MM.1S (cell line): Measurements from ENCODE around the gene SFI1.

Experiments used
- DNase-seq: peaks from one replicate; pipeline ENCODE4 v3.0.0-alpha.2; 2015
- H2AFZ ChIP-seq: fragments of 300-600 bp; sonication (generic); 2 replicates; pipeline ENCODE4 v1.6.0; 2016; ENCODE audit warnings: antibody characterized with exemption, low read length
- H3F3A ChIP-seq: fragments of 300-600 bp; sonication (generic); 2 replicates; pipeline ENCODE4 v1.6.1; 2016; ENCODE audit warnings: mild to moderate bottlenecking, antibody characterized with exemption, low read length, moderate library complexity, mixed read lengths; ENCODE audit not compliant: insufficient read depth
- H3K27ac ChIP-seq: fragments of 300-600 bp; sonication (generic); 2 replicates; pipeline ENCODE4 v1.5.1; 2016; ENCODE audit warnings: mild to moderate bottlenecking, low read length
- H3K27me3 ChIP-seq: fragments of 300-600 bp; sonication (generic); replicated peaks from 2 replicates; pipeline ENCODE4 v1.6.0; 2016; ENCODE audit warnings: low read length; ENCODE audit not compliant: insufficient read depth
- H3K36me3 ChIP-seq: fragments of 300-600 bp; sonication (generic); replicated peaks from 2 replicates; pipeline ENCODE4 v1.6.1; 2016; ENCODE audit warnings: mild to moderate bottlenecking, low read length, mixed read lengths; ENCODE audit not compliant: insufficient read depth
- H3K4me1 ChIP-seq: fragments of 300-600 bp; sonication (generic); 2 replicates; pipeline ENCODE4 v1.6.1; 2016; ENCODE audit warnings: low read length, mixed read lengths
- H3K4me2 ChIP-seq: fragments of 300-600 bp; sonication (generic); 2 replicates; pipeline ENCODE4 v1.6.0; 2016; ENCODE audit warnings: low read depth, low read length
- H3K4me3 ChIP-seq: fragments of 300-600 bp; sonication (generic); 2 replicates; pipeline ENCODE4 v1.5.1; 2016; ENCODE audit warnings: low read length, mixed read lengths
- H3K79me2 ChIP-seq: fragments of 300-600 bp; sonication (generic); 2 replicates; pipeline ENCODE4 v1.6.1; 2016; ENCODE audit warnings: mixed run types, low read length, mixed read lengths
- H3K9ac ChIP-seq: fragments of 300-600 bp; sonication (generic); 2 replicates; pipeline ENCODE4 v1.6.1; 2016; ENCODE audit warnings: low read length, mixed read lengths
- H3K9me2 ChIP-seq: fragments of 300-600 bp; sonication (generic); replicated peaks from 2 replicates; pipeline ENCODE4 v1.6.1; 2016; ENCODE audit warnings: mild to moderate bottlenecking, low read length, mixed read lengths; ENCODE audit not compliant: insufficient read depth
- H3K9me3 ChIP-seq: fragments of 300-600 bp; sonication (generic); replicated peaks from 2 replicates; pipeline ENCODE4 v1.6.1; 2016; ENCODE audit warnings: mild to moderate bottlenecking, low read length, mixed read lengths; ENCODE audit not compliant: insufficient read depth
- H4K20me1 ChIP-seq: fragments of 300-600 bp; sonication (generic); 2 replicates; pipeline ENCODE4 v1.6.1; 2016; ENCODE audit warnings: mild to moderate bottlenecking, low read length, moderate library complexity, mixed read lengths; ENCODE audit not compliant: insufficient read depth
- CTCF ChIP-seq: fragments of 300-600 bp; sonication (generic); IDR thresholded peaks from 2 replicates; pipeline ENCODE4 v1.5.1; 2016; ENCODE audit warnings: antibody characterized with exemption, low read length, mixed read lengths
- EZH2 ChIP-seq: fragments of 300-600 bp; sonication (generic); optimal IDR thresholded peaks from 2 replicates; pipeline ENCODE3; 2017; ENCODE audit warnings: low read depth, mild to moderate bottlenecking, antibody characterized with exemption, low read length, mixed read lengths
- EZH2phosphoT487 ChIP-seq: fragments of 300-600 bp; sonication (generic); IDR thresholded peaks from 2 replicates; pipeline ENCODE4 v1.6.1; 2018; ENCODE audit warnings: antibody characterized with exemption, low read length

The SFI1 gene

GRCh38 chr22:31578171-31578570 is 81.8 kb downstream of the SFI1 start:
- H3K4me3 ChIP-seq: no peak overlapping the region
- H4K20me1 ChIP-seq: no peaks in the 10 kb centered on the region
- no peak overlapping the region for H2AFZ ChIP-seq
- no peak overlapping the region for H3K9ac ChIP-seq
- H3K27ac ChIP-seq: no peak overlapping the region
- H3K9me3 ChIP-seq: no peaks in the 10 kb centered on the region
- no peak for DNase-seq
- H3F3A ChIP-seq: peaks cover 3% of the 10 kb centered on the region; the same call in 1 of the 2 replicates
- no peaks in the 10 kb centered on the region for H3K9me2 ChIP-seq
- no peaks in the 10 kb centered on the region; the same call in 1 of the 2 replicates for H3K36me3 ChIP-seq
- H3K4me1 ChIP-seq: peaks cover 4% of the 10 kb centered on the region
- TF ChIP-seq EZH2 (no peak), EZH2phosphoT487 (no peak), CTCF (no peak)
- no peaks in the 10 kb centered on the region for H3K27me3 ChIP-seq
- no peak overlapping the region for H3K4me2 ChIP-seq
- no peaks in the 10 kb centered on the region for H3K79me2 ChIP-seq

DNA sequence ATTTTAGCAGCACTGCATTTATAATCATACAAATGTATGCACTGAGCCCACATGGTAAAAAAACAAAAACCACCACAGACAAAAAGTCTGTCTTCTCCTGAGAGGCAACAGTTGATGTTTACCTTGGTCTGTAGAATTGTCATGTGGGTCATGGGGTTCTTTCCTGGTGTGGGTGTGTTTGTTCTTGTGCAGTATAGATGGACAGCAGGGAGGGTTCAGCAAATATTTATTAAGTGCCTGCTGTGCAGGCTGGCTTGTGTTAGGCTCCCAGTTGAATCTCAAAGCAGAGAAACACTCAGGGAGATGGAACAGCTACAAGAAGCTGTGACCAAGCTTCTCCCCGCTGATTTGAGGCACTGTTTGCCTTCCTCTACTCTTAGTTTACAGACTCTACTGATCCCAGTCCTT is 83.5 kb downstream of the SFI1 start:
- Histone ChIP-seq H3K79me2 (no peaks in the 10 kb centered on the region), H3K9me3 (no peaks in the 10 kb centered on the region), H4K20me1 (no peaks in the 10 kb centered on the region), H2AFZ (no peak overlapping the region), H3K27ac (no peak overlapping the region), H3K4me1 (peaks cover 20% of the 10 kb centered on the region), H3K9ac (no peak overlapping the region), H3K4me2 (no peak overlapping the region), H3K4me3 (no peak overlapping the region), H3K9me2 (no peaks in the 10 kb centered on the region), H3F3A (peaks cover 7% of the 10 kb centered on the region), H3K27me3 (no peaks in the 10 kb centered on the region), H3K36me3 (no peaks in the 10 kb centered on the region)
- TF ChIP-seq EZH2 (no peak), EZH2phosphoT487 (no peak), CTCF (no peak)
- no peak for DNase-seq

DNA sequence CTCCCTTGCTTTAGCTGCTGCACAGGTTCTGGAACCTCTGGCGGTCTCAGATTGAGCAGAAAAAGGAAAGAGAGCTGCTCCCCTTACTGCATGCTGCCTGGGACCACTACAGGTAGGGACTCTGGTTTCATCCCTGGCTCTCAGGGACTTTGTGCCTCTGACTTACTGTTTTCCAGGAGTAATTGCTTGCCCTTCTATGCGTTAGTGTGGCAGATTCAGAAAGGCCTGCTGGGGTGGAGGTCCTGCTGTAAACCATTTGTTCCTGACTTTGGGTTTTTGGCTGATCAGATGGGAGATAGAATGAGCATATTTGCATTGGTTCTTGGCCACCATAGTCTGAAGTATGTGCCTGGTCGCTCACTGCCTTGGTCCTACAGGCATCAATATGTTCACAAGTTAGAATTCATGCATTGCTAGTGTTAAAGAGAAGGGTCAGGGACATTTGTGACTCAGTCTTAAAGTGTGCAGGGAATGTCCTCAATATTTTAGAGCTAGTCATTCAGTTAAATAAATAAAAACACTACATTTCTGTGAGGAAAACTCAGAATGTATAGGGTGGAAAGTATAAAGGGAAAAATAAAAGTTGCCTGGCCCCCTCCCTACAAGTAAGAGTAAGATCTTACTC is 87.6 kb downstream of the SFI1 start:
- TF ChIP-seq EZH2phosphoT487: no peak
- no peak for TF ChIP-seq EZH2
- TF ChIP-seq CTCF: no peak
- Histone ChIP-seq H4K20me1 (no peaks in the 10 kb centered on the region), H3K4me3 (no peak overlapping the region), H3K36me3 (0 out of 2 replicates have a peak, but pooled peaks cover 3% of the 10 kb centered on the region), H3K9me2 (no peaks in the 10 kb centered on the region), H3K27me3 (no peaks in the 10 kb centered on the region), H3K4me1 (peaks cover 35% of the 10 kb centered on the region), H3K4me2 (peak overlapping the region; percentile 58; the same call in 1 of the 2 replicates), H3K79me2 (no peaks in the 10 kb centered on the region), H2AFZ (no peak overlapping the region), H3K9me3 (no peaks in the 10 kb centered on the region), H3K9ac (no peak overlapping the region), H3F3A (peaks cover 16% of the 10 kb centered on the region), H3K27ac (peak overlapping the region; percentile 71; the same call in 1 of the 2 replicates)
- no peak for DNase-seq
